Prostate gland (tissue), 2 donors: Measurements from ENCODE around the gene KIAA0513.

Experiments
- CTCF ChIP-seq, 4 experiments: fragments of 200-600 bp in 2 of 4; fragments of 450-650 bp in 2 of 4; sonication (generic) in 2 of 4; IDR thresholded peaks; 1 replicate in 3 of 4; 2 replicates in 1 of 4; pipeline ENCODE4 v1.5.1; 2016 to 2019; ENCODE audit warnings: antibody characterized with exemption in 4 of 4, mild to moderate bottlenecking in 2 of 4, moderate library complexity in 2 of 4
- POLR2A ChIP-seq: fragments of 450-650 bp; IDR thresholded peaks from one replicate; pipeline ENCODE4 v1.6.1; 2016; ENCODE audit warnings: antibody characterized with exemption, mild to moderate bottlenecking
- POLR2AphosphoS5 ChIP-seq: sonication (generic); formaldehyde crosslinking; IDR thresholded peaks from one replicate; pipeline ENCODE4 v1.6.1; 2017; ENCODE audit warnings: antibody characterized with exemption

DNA sequence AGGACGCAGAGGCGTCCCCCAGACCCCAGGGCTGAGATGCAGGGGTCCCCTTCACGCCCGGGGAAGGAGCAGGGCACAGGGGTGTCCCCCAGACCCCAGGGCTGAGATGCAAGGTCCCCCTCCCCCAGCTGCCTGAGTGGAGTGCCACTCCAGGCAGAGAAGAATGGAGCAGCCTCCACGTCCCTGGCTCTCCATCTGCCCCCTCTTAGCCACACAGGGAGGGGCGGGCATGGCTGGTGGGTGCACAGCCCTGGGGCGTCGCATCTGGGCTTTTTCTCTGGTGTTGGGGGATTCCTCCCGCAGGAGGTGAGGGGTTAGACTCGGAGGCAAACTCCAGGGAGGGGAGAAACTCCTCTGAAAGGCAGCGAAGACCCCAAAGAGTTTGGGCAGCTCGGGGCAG, 67.2 kb downstream of the KIAA0513 start:
- TF ChIP-seq CTCF (IDR thresholded peaks at IDR 0.05): no peak
- TF ChIP-seq POLR2A: no peak
- no peak for TF ChIP-seq POLR2AphosphoS5
